ENCODE measurements around the gene SLC25A40.
A peak's percentile ranks its signal among the peaks of the same experiment; 100 is the strongest.
"Not testable (repeated sequence)": the region's sequence is repeated elsewhere in the genome, so short reads cannot be mapped to it uniquely, and the experiment has no call there.

SLC25A40 gene

GRCh38 chr7:87870471-87870870 is 5.7 kb downstream of the SLC25A40 start:
- DNase-seq: no peak

- DNase-seq: not testable (repeated sequence)
Measured at GRCh38 chr7:87866533-87866932, 9.6 kb downstream of the SLC25A40 start.

- no peak for DNase-seq
Measured at GRCh38 chr7:87866089-87866488, 10.1 kb downstream of the SLC25A40 start.

GRCh38 chr7:87858417-87859100 is 17.6 kb downstream of the SLC25A40 start:
- DNase-seq: no peak

GRCh38 chr7:87853237-87853864 is 22.8 kb downstream of the SLC25A40 start:
- no peak for DNase-seq

GRCh38 chr7:87852306-87852705 is 23.9 kb downstream of the SLC25A40 start:
- no peak for DNase-seq

GRCh38 chr7:87850836-87851593 is 25.1 kb downstream of the SLC25A40 start:
- no peak for DNase-seq

- no peak for DNase-seq
Measured at GRCh38 chr7:87837597-87837996, 38.6 kb downstream of the SLC25A40 start.

- no peak for DNase-seq
Measured at GRCh38 chr7:87833130-87833529, 43.0 kb downstream of the SLC25A40 start.

- DNase-seq: no peak
Measured at GRCh38 chr7:87831097-87831496, 45.1 kb downstream of the SLC25A40 start.

- not testable (repeated sequence) for DNase-seq
Measured at GRCh38 chr7:87828383-87828782, 47.8 kb downstream of the SLC25A40 start.

- DNase-seq: not testable (repeated sequence)
Measured at GRCh38 chr7:87825369-87825768, 50.8 kb downstream of the SLC25A40 start.

- not testable (repeated sequence) for DNase-seq
Measured at GRCh38 chr7:87822056-87822455, 54.1 kb downstream of the SLC25A40 start.

- no peak for DNase-seq
Measured at GRCh38 chr7:87818336-87818735, 57.8 kb downstream of the SLC25A40 start.

GRCh38 chr7:87816389-87816788 is 59.8 kb downstream of the SLC25A40 start:
- DNase-seq: no peak

- no peak for DNase-seq
Measured at GRCh38 chr7:87810726-87811125, 65.4 kb downstream of the SLC25A40 start.

- DNase-seq: no peak
Measured at GRCh38 chr7:87810130-87810529, 66.0 kb downstream of the SLC25A40 start.

GRCh38 chr7:87806150-87806549 is 70.0 kb downstream of the SLC25A40 start:
- no peak for DNase-seq

- peak; percentile 59 for DNase-seq
Measured at GRCh38 chr7:87797798-87798403, 78.3 kb downstream of the SLC25A40 start.

- DNase-seq: no peak
Measured at GRCh38 chr7:87797395-87797794, 78.8 kb downstream of the SLC25A40 start.

GRCh38 chr7:87785368-87785995 is 90.7 kb downstream of the SLC25A40 start:
- DNase-seq: no peak

- DNase-seq: no peak
Measured at GRCh38 chr7:87784424-87784823, 91.7 kb downstream of the SLC25A40 start.
